Tibial artery (tissue), 4 donors: Measurements from ENCODE around the gene NBEA.

Experiments used
- DNase-seq, 2 donors: peaks; one replicate each; pipeline ENCODE4 v3.0.0-alpha.2; 2019
- H3K27ac ChIP-seq, 2 donors: fragments of 200-600 bp; sonication (generic) in 1 of 2; 1 replicate in 1 of 2; 2 replicates in 1 of 2; pipeline ENCODE4 v1.5.1; 2018 to 2019; ENCODE audit warnings: mild to moderate bottlenecking in 1 of 2
- H3K27me3 ChIP-seq, 2 donors: fragments of 200-600 bp; sonication (generic) in 1 of 2; one replicate each; pipeline versions ENCODE4 v1.5.1 to v1.6.0; 2016 to 2019
- H3K36me3 ChIP-seq, 3 donors: fragments of 200-600 bp; sonication (generic) in 2 of 3; one replicate each; pipeline ENCODE4 v1.5.1; 2016 to 2019; ENCODE audit warnings: mild to moderate bottlenecking in 2 of 3
- H3K4me1 ChIP-seq, 4 donors: fragments of 200-600 bp; sonication (generic) in 2 of 4; 1 replicate in 3 of 4; 2 replicates in 1 of 4; pipeline ENCODE4 v1.5.1; 2016 to 2019
- H3K4me3 ChIP-seq, 2 donors: fragments of 200-600 bp; sonication (generic) in 1 of 2; 1 replicate in 1 of 2; 2 replicates in 1 of 2; pipeline ENCODE4 v1.5.1; 2018 to 2019; ENCODE audit warnings: mild to moderate bottlenecking in 2 of 2
- H3K9me3 ChIP-seq, 3 donors: fragments of 200-600 bp; sonication (generic) in 1 of 3; one replicate each; pipeline ENCODE4 v1.5.1; 2016 to 2019
- CTCF ChIP-seq, 2 experiments: fragments of 200-600 bp in 1 of 2; fragments of 450-650 bp in 1 of 2; IDR thresholded peaks; one replicate each; pipeline ENCODE4 v1.5.1; 2017 to 2019; ENCODE audit warnings: antibody characterized with exemption in 2 of 2, mild to moderate bottlenecking in 1 of 2, moderate library complexity in 1 of 2
- intact Hi-C: fragments of 100-400 bp; cut with DNase I; formaldehyde crosslinking; loops from one replicate; pipeline ENCODE4 v1.15.0; 2023; ENCODE audit warnings: low total_unique reads

NBEA gene

DNA sequence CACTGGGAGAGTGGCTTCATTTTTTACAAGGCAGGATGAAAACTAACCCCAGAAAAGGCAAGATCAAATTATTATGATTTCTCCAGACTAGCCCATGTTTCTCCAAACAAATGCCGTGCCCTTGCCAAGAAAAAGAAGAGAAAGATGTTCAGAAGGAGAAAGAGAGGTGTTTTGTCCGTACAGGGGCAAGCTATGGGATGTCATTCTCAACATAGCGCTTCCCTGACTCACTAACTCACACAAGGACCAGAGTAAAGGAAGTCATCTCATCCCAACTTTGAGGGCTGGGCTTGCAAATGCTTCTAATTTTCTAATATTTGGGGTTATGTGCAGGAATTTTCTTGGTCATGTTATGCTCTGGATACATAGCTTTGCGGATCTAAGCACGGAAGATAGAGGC lies 758.6 kb downstream of the NBEA start:
- H3K4me1 ChIP-seq = peaks cover 0 to 9% (median 0%) of the 10 kb centered on the region in 4 donors
- H3K36me3 ChIP-seq = no peaks in the 10 kb centered on the region
- peaks cover 0 to 2% of the 10 kb centered on the region in 2 donors for H3K27me3 ChIP-seq
- H3K9me3 ChIP-seq = no peaks in the 10 kb centered on the region
- no peak overlapping the region for H3K4me3 ChIP-seq
- no peak overlapping the region for H3K27ac ChIP-seq
- TF ChIP-seq CTCF (IDR thresholded peaks at IDR 0.05) = no peak
- intact Hi-C loops = no loop called here
- no peak for DNase-seq

- H3K4me3 ChIP-seq = no peak overlapping the region
- H3K9me3 ChIP-seq = no peaks in the 10 kb centered on the region
- DNase-seq = no peak
- H3K36me3 ChIP-seq = no peaks in the 10 kb centered on the region
- TF ChIP-seq CTCF (IDR thresholded peaks at IDR 0.05) = no peak
- peaks cover 0 to 2% of the 10 kb centered on the region in 2 donors for H3K27me3 ChIP-seq
- H3K4me1 ChIP-seq = peaks cover 0 to 9% (median 0%) of the 10 kb centered on the region in 4 donors
- intact Hi-C loops = no loop called here
- no peak overlapping the region for H3K27ac ChIP-seq
These were observed 760.2 kb downstream of the NBEA start for GRCh38 chr13:35702316-35702715.

DNA sequence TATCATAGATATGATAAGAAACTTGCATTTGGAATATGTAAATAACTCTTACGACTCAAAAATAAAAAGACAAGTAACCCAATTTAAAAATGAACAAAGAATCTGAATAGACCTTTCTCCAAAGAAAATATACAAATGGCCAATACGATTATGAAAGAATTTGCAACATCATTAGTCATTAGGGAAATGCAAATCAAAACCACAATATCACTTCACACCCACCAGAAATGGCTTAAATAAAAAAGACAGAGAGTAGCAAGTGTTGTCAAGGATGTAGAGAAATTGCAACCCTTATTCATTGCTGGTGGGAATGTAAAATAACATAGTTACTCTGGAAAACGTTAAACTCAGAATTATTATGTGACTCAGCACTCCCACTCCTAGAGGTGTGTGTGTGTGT lies 761.0 kb downstream of the NBEA start:
- H3K4me3 ChIP-seq = no peak overlapping the region
- no peak for TF ChIP-seq CTCF (IDR thresholded peaks at IDR 0.05)
- peaks cover 0 to 2% of the 10 kb centered on the region in 2 donors for H3K27me3 ChIP-seq
- peaks cover 0 to 9% (median 0%) of the 10 kb centered on the region in 4 donors for H3K4me1 ChIP-seq
- no peak for DNase-seq
- intact Hi-C loops = no loop called here
- H3K36me3 ChIP-seq = no peaks in the 10 kb centered on the region
- H3K9me3 ChIP-seq = no peaks in the 10 kb centered on the region
- no peak overlapping the region for H3K27ac ChIP-seq

DNA sequence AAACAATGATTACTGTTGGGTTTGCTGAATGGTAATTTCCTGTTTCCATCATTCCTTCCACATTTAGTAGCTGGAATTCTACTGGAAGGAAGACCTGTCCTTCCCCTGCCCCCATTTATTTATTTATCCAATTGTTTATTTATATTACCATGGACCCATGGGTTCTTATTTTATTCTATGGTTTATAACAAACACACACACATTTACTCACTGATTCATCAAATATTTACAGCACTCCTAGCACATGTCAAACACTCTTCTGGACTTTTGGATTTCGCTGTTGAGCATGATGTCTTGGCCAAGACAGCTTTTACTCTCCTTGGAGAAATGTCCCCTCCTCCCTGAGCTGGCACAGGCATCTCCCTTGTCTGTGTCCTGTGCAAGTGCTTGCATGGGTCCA lies 762.3 kb downstream of the NBEA start:
- peaks cover 0 to 9% (median 0%) of the 10 kb centered on the region in 4 donors for H3K4me1 ChIP-seq
- TF ChIP-seq CTCF (IDR thresholded peaks at IDR 0.05) = no peak
- intact Hi-C loops = no loop called here
- no peaks in the 10 kb centered on the region for H3K36me3 ChIP-seq
- H3K9me3 ChIP-seq = no peaks in the 10 kb centered on the region
- no peak for DNase-seq
- H3K27ac ChIP-seq = no peak overlapping the region
- H3K27me3 ChIP-seq = peaks cover 0 to 2% of the 10 kb centered on the region in 2 donors
- no peak overlapping the region for H3K4me3 ChIP-seq

DNA sequence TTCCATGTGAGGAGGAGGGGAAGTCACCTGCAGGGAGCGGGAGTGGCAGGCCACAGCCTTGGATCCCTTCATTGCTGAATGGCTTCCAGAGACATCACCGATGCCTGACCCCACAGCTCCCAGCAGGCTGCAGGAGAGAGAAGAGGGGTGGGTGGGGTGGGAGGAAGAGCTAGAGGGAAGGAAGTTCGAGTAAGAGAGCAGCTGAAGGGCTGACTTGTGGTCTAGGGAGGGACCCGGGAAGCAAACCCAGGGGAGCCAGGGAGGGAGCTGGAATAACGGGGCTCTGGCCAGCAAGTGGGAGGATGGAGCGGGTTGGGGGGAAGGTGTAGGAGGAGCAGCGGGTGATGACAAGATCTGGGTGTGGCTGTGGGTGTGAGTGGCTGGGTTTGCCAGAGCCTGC lies 764.2 kb downstream of the NBEA start:
- no peak for DNase-seq
- no peaks in the 10 kb centered on the region for H3K36me3 ChIP-seq
- no peak overlapping the region for H3K27ac ChIP-seq
- intact Hi-C loops = no loop called here
- no peak for TF ChIP-seq CTCF (IDR thresholded peaks at IDR 0.05)
- no peaks in the 10 kb centered on the region for H3K4me1 ChIP-seq
- no peak overlapping the region for H3K4me3 ChIP-seq
- H3K9me3 ChIP-seq = no peaks in the 10 kb centered on the region
- peaks cover 0 to 2% of the 10 kb centered on the region in 2 donors for H3K27me3 ChIP-seq

- intact Hi-C loops = no loop called here
- Histone ChIP-seq H3K9me3 (no peaks in the 10 kb centered on the region), H3K36me3 (no peaks in the 10 kb centered on the region), H3K4me3 (no peak overlapping the region), H3K27ac (no peak overlapping the region), H3K4me1 (no peaks in the 10 kb centered on the region), H3K27me3 (peaks cover 0 to 2% of the 10 kb centered on the region in 2 donors)
- TF ChIP-seq CTCF (IDR thresholded peaks at IDR 0.05) = no peak
- no peak for DNase-seq
These were observed 764.7 kb downstream of the NBEA start for GRCh38 chr13:35706721-35707120.
